Measurements from ENCODE around the gene MED25. TPM values are rescaled to one million over a fixed set of nuclear protein-coding genes. Genes with fewer than 3 reads are reported as not detected.

Gene MED25
- total RNA-seq, result 20.3 and 20.9 TPM in 2 replicates

GRCh38 chr19:49817964-49818648, at the start of gene MED25:
Gene MED25 (plus strand): TSS chr19:49818289. CDS start chr19:49818342, 53 bp downstream.

GRCh38 chr19:49812997-49813861, 4.9 kb upstream of the MED25 start, which contains the start of gene FUZ:
Gene FUZ (minus strand): TSS chr19:49813292. CDS start chr19:49813106, 186 bp downstream.

GRCh38 chr19:49850487-49851342, 32.6 kb downstream of the MED25 start, which contains the start of gene PTOV1:
Gene PTOV1 (plus strand): TSS chr19:49851159.

GRCh38 chr19:49866933-49867782, 49.1 kb downstream of the MED25 start, which contains the start of gene PNKP:
Gene PNKP (minus strand): TSS chr19:49867576. CDS start chr19:49867204, 372 bp downstream.

GRCh38 chr19:49877020-49877878, 59.2 kb downstream of the MED25 start, which contains the start of the genes AKT1S1 and TBC1D17:
Gene AKT1S1 (minus strand): TSS chr19:49877355. CDS start chr19:49873295, 4,060 bp downstream.
Gene TBC1D17 (plus strand): TSS chr19:49877702. CDS start chr19:49877724, 22 bp downstream.

Other genes starting within 250 kb of the MED25 start
- 56.3 and 65.0 TPM in 2 replicates for gene NOSIP, start 237.7 kb upstream of the MED25 start, total RNA-seq
- not detected in 2 replicates for gene PRRG2, start 237.0 kb upstream of the MED25 start, total RNA-seq
- gene PRR12, start 227.1 kb upstream of the MED25 start, total RNA-seq, result 4.4 and 5.2 TPM in 2 replicates
- 108 and 112 TPM in 2 replicates for gene RRAS, start 178.1 kb upstream of the MED25 start, total RNA-seq
- 21.1 and 25.8 TPM in 2 replicates for gene SCAF1, start 176.1 kb upstream of the MED25 start, total RNA-seq
- gene IRF3, start 152.4 kb upstream of the MED25 start, total RNA-seq, result 52.7 and 69.3 TPM in 2 replicates
- gene BCL2L12, start 152.4 kb upstream of the MED25 start, total RNA-seq, result 7.8 and 12.5 TPM in 2 replicates
- gene PRMT1, start 141.0 kb upstream of the MED25 start, total RNA-seq, result 248 and 251 TPM in 2 replicates
- 0.72 TPM in 1 of 2 replicates, not detected in the other for gene ADM5, start 128.7 kb upstream of the MED25 start, total RNA-seq
- gene CPT1C, start 127.2 kb upstream of the MED25 start, total RNA-seq, result 8.8 and 11.2 TPM in 2 replicates
- gene TSKS, start 55.0 kb upstream of the MED25 start, total RNA-seq, result 0.54 and 0.65 TPM in 2 replicates
- 189 and 206 TPM in 2 replicates for gene AP2A1, start 51.3 kb upstream of the MED25 start, total RNA-seq
- 12.2 and 15.2 TPM in 2 replicates for gene FUZ, start 5.0 kb upstream of the MED25 start, total RNA-seq
- 72.9 and 91.9 TPM in 2 replicates for gene PTOV1, start 32.9 kb downstream of the MED25 start, total RNA-seq
- 25.3 and 57.9 TPM in 2 replicates for gene PNKP, start 49.3 kb downstream of the MED25 start, total RNA-seq
- gene AKT1S1, start 59.1 kb downstream of the MED25 start, total RNA-seq, result 23.7 and 28.3 TPM in 2 replicates
- 20.4 and 27.7 TPM in 2 replicates for gene TBC1D17, start 59.4 kb downstream of the MED25 start, total RNA-seq
- not detected in 2 replicates for gene IL4I1, start 78.6 kb downstream of the MED25 start, total RNA-seq
- 28.0 and 31.4 TPM in 2 replicates for gene ATF5, start 110.9 kb downstream of the MED25 start, total RNA-seq
- gene NUP62, start 111.2 kb downstream of the MED25 start, total RNA-seq, result 27.4 and 33.2 TPM in 2 replicates
- gene SIGLEC11, start 142.9 kb downstream of the MED25 start, total RNA-seq, result not detected in 2 replicates
- gene VRK3, start 207.1 kb downstream of the MED25 start, total RNA-seq, result 20.4 and 28.2 TPM in 2 replicates
- gene ZNF473, start 207.7 kb downstream of the MED25 start, total RNA-seq, result 6.5 and 11.3 TPM in 2 replicates

Measured in cardiac atrium fibroblast (primary cell).